Smooth muscle cell (in vitro differentiated cells): ENCODE results near the gene CCDC18. TPM values are rescaled to one million over a fixed set of nuclear protein-coding genes. Genes with fewer than 3 reads are reported as not detected.
"Not testable (repeated sequence)": the region's sequence is repeated elsewhere in the genome, so short reads cannot be mapped to it uniquely, and the experiment has no call there.

Source experiments
- DNase-seq: peaks from one replicate; lab custom pipeline; 2025; ENCODE audit not compliant: unreplicated experiment; lab: John Stamatoyannopoulos, UW
- H2AFZ ChIP-seq: fragments of 200-600 bp; sonication (generic); 2 replicates; pipeline ENCODE4 v1.6.0; 2016; ENCODE audit warnings: antibody characterized with exemption, low read depth, mild to moderate bottlenecking
- H3F3A ChIP-seq: fragments of 200-600 bp; sonication (generic); 2 replicates; pipeline ENCODE4 v1.6.0; 2017; ENCODE audit warnings: antibody characterized with exemption, low read depth
- H3K27ac ChIP-seq: fragments of 200-600 bp; sonication (generic); 2 replicates; pipeline ENCODE4 v1.5.1; 2016; ENCODE audit warnings: low read depth, mild to moderate bottlenecking
- H3K27me3 ChIP-seq: fragments of 200-600 bp; sonication (generic); 2 replicates; pipeline ENCODE4 v1.6.1; 2016; ENCODE audit warnings: low read depth, mild to moderate bottlenecking
- H3K36me3 ChIP-seq: fragments of 200-600 bp; sonication (generic); 2 replicates; pipeline ENCODE4 v1.5.1; 2016; ENCODE audit warnings: low read depth
- H3K4me1 ChIP-seq: fragments of 200-600 bp; sonication (generic); 2 replicates; pipeline ENCODE4 v1.5.1; 2016; ENCODE audit warnings: low read depth
- H3K4me2 ChIP-seq: fragments of 200-600 bp; sonication (generic); 2 replicates; pipeline ENCODE4 v1.6.0; 2016; ENCODE audit warnings: mild to moderate bottlenecking
- H3K4me3 ChIP-seq: fragments of 200-600 bp; sonication (generic); 2 replicates; pipeline ENCODE4 v1.5.1; 2016; ENCODE audit warnings: mild to moderate bottlenecking
- H3K79me2 ChIP-seq: fragments of 200-600 bp; sonication (generic); 2 replicates; pipeline ENCODE4 v1.6.0; 2016; ENCODE audit warnings: low read depth, mild to moderate bottlenecking
- H3K9ac ChIP-seq: fragments of 200-600 bp; sonication (generic); 2 replicates; pipeline ENCODE4 v1.6.0; 2016; ENCODE audit warnings: low read depth
- H3K9me3 ChIP-seq: fragments of 200-600 bp; sonication (generic); replicated peaks from 2 replicates; pipeline ENCODE4 v1.5.1; 2016; ENCODE audit warnings: low read depth
- H4K20me1 ChIP-seq: fragments of 200-600 bp; sonication (generic); 2 replicates; pipeline ENCODE4 v1.6.0; 2016; ENCODE audit warnings: low read depth
- WGBS: methylation state at CpG from one replicate; pipeline ENCODE4 v1.1.7; 2016; ENCODE audit warnings: low lambda C conversion rate; 5-methylcytosine and 5-hydroxymethylcytosine counted together
- polyA plus RNA-seq: library from polyadenylated mRNA; unstranded; fragments of >200 nt; fragmentation: Nextera tagmentation; extraction: Ambion mirVana; gene quantifications from 2 replicates; pipeline ENCODE4 v1.2.1, GENCODE V29; 2016
- total RNA-seq: library from RNA; depleted of rRNA; stranded (reverse); fragments of >200 nt; gene quantifications from 2 replicates; pipeline ENCODE4 v1.2.3, GENCODE V29; 2014
- TF ChIP-seq, protein P1 (sequence below): fragments of 200-600 bp; sonication (generic); IDR thresholded peaks from 2 replicates; pipeline ENCODE4 v1.5.1; 2017; ENCODE audit warnings: borderline replicate concordance, mild to moderate bottlenecking, antibody characterized with exemption; ENCODE audit not compliant: insufficient read depth, poor library complexity, severe bottlenecking

The CCDC18 gene
- total and polyA plus RNA-seq, 2 experiments from 2014 or later, result 2.0 to 2.8 TPM

DNA sequence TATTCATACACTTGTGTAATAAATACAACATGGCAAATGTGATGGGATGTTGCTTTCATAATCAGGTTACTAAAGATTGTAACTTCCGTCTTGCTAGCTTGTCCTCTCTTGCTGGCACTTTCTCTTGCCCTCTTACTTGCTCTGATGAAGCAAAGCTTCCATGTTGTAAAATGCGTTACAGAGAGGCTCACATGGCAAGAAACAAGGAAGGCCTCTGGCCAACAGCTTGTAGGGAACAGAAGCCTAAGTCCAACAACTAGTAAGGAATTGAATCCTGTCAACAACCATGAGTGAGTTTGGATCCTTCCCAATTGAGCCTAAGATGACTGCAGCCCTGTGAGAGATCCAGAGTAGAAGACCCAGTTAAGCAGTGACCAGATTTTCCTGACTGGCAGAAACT, 15.7 kb upstream of the CCDC18 start:
- H4K20me1 ChIP-seq, result peaks cover 20% of the 10 kb centered on the region
- peaks cover 76% of the 10 kb centered on the region for H3K79me2 ChIP-seq
- DNase-seq, result no peak
- no peak overlapping the region for H2AFZ ChIP-seq
- no peaks in the 10 kb centered on the region for H3F3A ChIP-seq
- WGBS, result 96% methylated on average over 2 of the region's 2 CpGs
- H3K36me3 ChIP-seq, result peaks cover 11% of the 10 kb centered on the region
- H3K4me2 ChIP-seq, result no peak overlapping the region
- H3K4me1 ChIP-seq, result no peaks in the 10 kb centered on the region
- no peak overlapping the region for H3K27ac ChIP-seq
- H3K9me3 ChIP-seq, result no peaks in the 10 kb centered on the region
- no peak overlapping the region for H3K9ac ChIP-seq
- H3K4me3 ChIP-seq, result no peak overlapping the region
- H3K27me3 ChIP-seq, result no peaks in the 10 kb centered on the region
- TF ChIP-seq, protein P1, sequence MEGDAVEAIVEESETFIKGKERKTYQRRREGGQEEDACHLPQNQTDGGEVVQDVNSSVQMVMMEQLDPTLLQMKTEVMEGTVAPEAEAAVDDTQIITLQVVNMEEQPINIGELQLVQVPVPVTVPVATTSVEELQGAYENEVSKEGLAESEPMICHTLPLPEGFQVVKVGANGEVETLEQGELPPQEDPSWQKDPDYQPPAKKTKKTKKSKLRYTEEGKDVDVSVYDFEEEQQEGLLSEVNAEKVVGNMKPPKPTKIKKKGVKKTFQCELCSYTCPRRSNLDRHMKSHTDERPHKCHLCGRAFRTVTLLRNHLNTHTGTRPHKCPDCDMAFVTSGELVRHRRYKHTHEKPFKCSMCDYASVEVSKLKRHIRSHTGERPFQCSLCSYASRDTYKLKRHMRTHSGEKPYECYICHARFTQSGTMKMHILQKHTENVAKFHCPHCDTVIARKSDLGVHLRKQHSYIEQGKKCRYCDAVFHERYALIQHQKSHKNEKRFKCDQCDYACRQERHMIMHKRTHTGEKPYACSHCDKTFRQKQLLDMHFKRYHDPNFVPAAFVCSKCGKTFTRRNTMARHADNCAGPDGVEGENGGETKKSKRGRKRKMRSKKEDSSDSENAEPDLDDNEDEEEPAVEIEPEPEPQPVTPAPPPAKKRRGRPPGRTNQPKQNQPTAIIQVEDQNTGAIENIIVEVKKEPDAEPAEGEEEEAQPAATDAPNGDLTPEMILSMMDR, result no peak

DNA sequence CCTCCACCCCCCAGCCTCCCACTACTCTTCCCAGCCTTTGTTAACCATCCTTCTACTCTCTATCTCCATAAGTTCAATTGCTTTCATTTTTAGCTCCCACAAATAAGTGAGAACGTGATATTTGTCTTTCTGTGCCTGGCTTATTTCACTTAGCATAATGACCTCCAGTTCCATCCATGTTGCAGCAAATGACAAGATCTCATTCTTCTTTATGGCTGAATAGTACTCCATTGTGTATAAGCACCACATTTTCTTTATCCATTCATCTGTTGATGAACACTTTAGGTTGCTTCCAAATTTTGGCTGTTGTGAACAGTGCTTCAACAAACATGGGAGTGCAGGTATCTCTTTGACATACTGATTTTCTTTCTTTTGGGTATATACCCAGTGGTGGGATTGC, 14.6 kb upstream of the CCDC18 start:
- peaks cover 17% of the 10 kb centered on the region for H4K20me1 ChIP-seq
- peaks cover 11% of the 10 kb centered on the region for H3K36me3 ChIP-seq
- not testable (repeated sequence) for H3K4me3 ChIP-seq, H3K9ac ChIP-seq, H3K27ac ChIP-seq, H2AFZ ChIP-seq, H3F3A ChIP-seq, H3K9me3 ChIP-seq, H3K4me2 ChIP-seq, H3K27me3 ChIP-seq, DNase-seq, H3K4me1 ChIP-seq
- WGBS, result 100% methylated on average over 1 of the region's 1 CpG
- H3K79me2 ChIP-seq, result peaks cover 80% of the 10 kb centered on the region

- Histone ChIP-seq H3K9me3 (no peaks in the 10 kb centered on the region), H3K79me2 (peaks cover 80% of the 10 kb centered on the region), H3K4me3 (no peak overlapping the region), H3K4me2 (no peak overlapping the region), H3K27me3 (no peaks in the 10 kb centered on the region), H3K9ac (no peak overlapping the region), H3K27ac (no peak overlapping the region), H2AFZ (no peak overlapping the region), H4K20me1 (peaks cover 20% of the 10 kb centered on the region), H3F3A (no peaks in the 10 kb centered on the region), H3K4me1 (no peaks in the 10 kb centered on the region), H3K36me3 (peaks cover 11% of the 10 kb centered on the region)
- no peak for DNase-seq
- TF ChIP-seq, protein P1, result no peak
Measured at GRCh38 chr1:93167006-93167405, 13.5 kb upstream of the CCDC18 start.

- not testable (repeated sequence) for H3K4me1 ChIP-seq, H3K9ac ChIP-seq, H3F3A ChIP-seq, DNase-seq, H3K27me3 ChIP-seq, H3K9me3 ChIP-seq, H3K4me2 ChIP-seq, H3K4me3 ChIP-seq, H3K27ac ChIP-seq, H2AFZ ChIP-seq
- 97% methylated on average over 24 of the region's 36 CpGs for WGBS
- Histone ChIP-seq H3K36me3 (peaks cover 11% of the 10 kb centered on the region), H3K79me2 (peaks cover 95% of the 10 kb centered on the region), H4K20me1 (peaks cover 37% of the 10 kb centered on the region)
Measured at GRCh38 chr1:93170141-93170678, 10.3 kb upstream of the CCDC18 start.

- peaks cover 5% of the 10 kb centered on the region for H3K4me1 ChIP-seq
- peaks cover 10% of the 10 kb centered on the region for H3K36me3 ChIP-seq
- peaks cover 97% of the 10 kb centered on the region for H3K79me2 ChIP-seq
- H3K27ac ChIP-seq, result no peak overlapping the region
- no peaks in the 10 kb centered on the region for H3F3A ChIP-seq
- no peak overlapping the region for H3K9ac ChIP-seq
- TF ChIP-seq, protein P1, result no peak
- WGBS, result 91% methylated on average over 1 of the region's 1 CpG
- no peak overlapping the region for H3K4me2 ChIP-seq
- DNase-seq, result no peak
- no peaks in the 10 kb centered on the region for H3K9me3 ChIP-seq
- no peak overlapping the region for H3K4me3 ChIP-seq
- H3K27me3 ChIP-seq, result no peaks in the 10 kb centered on the region
- no peak overlapping the region for H2AFZ ChIP-seq
- H4K20me1 ChIP-seq, result peaks cover 47% of the 10 kb centered on the region
Measured at GRCh38 chr1:93171549-93172034, 8.9 kb upstream of the CCDC18 start.
